HepG2 (cell line): ENCODE measurements around the gene CALY. TPM values are rescaled to one million over a fixed set of nuclear protein-coding genes. Genes with fewer than 3 reads are reported as not detected.

Experiments
- BRCA1 ChIP-seq: sonication (generic); formaldehyde crosslinking; IDR thresholded peaks from 2 replicates; pipeline ENCODE4 v1.4.0; 2020; ENCODE audit warnings: missing genetic modification reagents
- DZIP1 ChIP-seq: sonication (generic); formaldehyde crosslinking; IDR thresholded peaks from 2 replicates; pipeline ENCODE4 v1.5.0; 2020; ENCODE audit warnings: mild to moderate bottlenecking, missing genetic modification reagents
- FOXM1 ChIP-seq: sonication (generic); formaldehyde crosslinking; IDR thresholded peaks from 2 replicates; pipeline ENCODE4 v1.5.0; 2020; ENCODE audit warnings: missing genetic modification reagents
- HNRNPLL ChIP-seq: fragments of 200-400 bp; formaldehyde crosslinking; IDR thresholded peaks from 2 replicates; pipeline ENCODE4 v1.6.1; 2017; ENCODE audit warnings: mild to moderate bottlenecking, low read depth, low read length; ENCODE audit not compliant: poor library complexity, severe bottlenecking
- HOXA3 ChIP-seq: sonication (generic); formaldehyde crosslinking; IDR thresholded peaks from 2 replicates; pipeline ENCODE4 v1.5.0; 2020; ENCODE audit warnings: missing genetic modification reagents
- IRX3 ChIP-seq: sonication (generic); formaldehyde crosslinking; IDR thresholded peaks from 2 replicates; pipeline ENCODE4 v1.8.1; 2023; ENCODE audit warnings: mild to moderate bottlenecking, low read depth, missing genetic modification reagents, borderline replicate concordance
- MAZ ChIP-seq, 2 experiments: sonication (generic) in 1 of 2; formaldehyde crosslinking in 1 of 2; IDR thresholded peaks; 2 replicates each; pipeline versions ENCODE4 v1.5.0 to v1.6.1; 2012 to 2020; ENCODE audit warnings: low read depth in 2 of 2, mild to moderate bottlenecking in 2 of 2, borderline replicate concordance in 1 of 2, improper control_type of control experiment in 1 of 2, low read length in 1 of 2, missing genetic modification reagents in 1 of 2, moderate library complexity in 1 of 2
- MYNN ChIP-seq: sonication (generic); formaldehyde crosslinking; IDR thresholded peaks from 2 replicates; pipeline ENCODE4 v1.4.0; 2020; ENCODE audit warnings: mild to moderate bottlenecking, low read depth, missing genetic modification reagents
- SRSF9 ChIP-seq: fragments of 200-400 bp; formaldehyde crosslinking; IDR thresholded peaks from 2 replicates; pipeline ENCODE4 v1.6.1; 2018; ENCODE audit warnings: borderline replicate concordance, mild to moderate bottlenecking, low read depth, low read length; ENCODE audit not compliant: insufficient read depth, poor library complexity, severe bottlenecking
- ZC3H13 ChIP-seq: sonication (generic); formaldehyde crosslinking; IDR thresholded peaks from 2 replicates; pipeline ENCODE4 v1.8.1; 2023; ENCODE audit warnings: mild to moderate bottlenecking, missing genetic modification reagents, moderate library complexity
- ZFP90 ChIP-seq: sonication (generic); formaldehyde crosslinking; IDR thresholded peaks from 2 replicates; pipeline ENCODE4 v1.8.0; 2022; ENCODE audit warnings: missing genetic modification reagents, mild to moderate bottlenecking, inconsistent platforms, borderline replicate concordance
- ZNF20 ChIP-seq: sonication (generic); formaldehyde crosslinking; IDR thresholded peaks from 2 replicates; pipeline ENCODE4 v1.4.0; 2020; ENCODE audit warnings: mild to moderate bottlenecking, moderate library complexity, missing genetic modification reagents
- ZNF282 ChIP-seq: fragments of 450-650 bp; IDR thresholded peaks from 2 replicates; pipeline ENCODE4 v1.6.1; 2018; ENCODE audit not compliant: partially characterized antibody
- ZNF670 ChIP-seq: sonication (generic); formaldehyde crosslinking; IDR thresholded peaks from 2 replicates; pipeline ENCODE4 v1.8.0; 2022; ENCODE audit warnings: mild to moderate bottlenecking, missing genetic modification reagents, borderline replicate concordance
- polyA plus RNA-seq, 8 experiments: library from polyadenylated mRNA; depleted of rRNA in 3 of 8; stranded (reverse) in 7 of 8; unstranded in 1 of 8; fragments of >200 nt; fragmentation: Illumina TruSeq in 4 of 8; extraction: Trizol in 4 of 8; gene quantifications; 2 replicates each; pipeline versions ENCODE4 v1.2.1 to v1.2.3, GENCODE V29; 2011 to 2016; ENCODE audit warnings: low read depth in 4 of 8, missing spikeins in 1 of 8, mixed read lengths in 1 of 8; ENCODE audit not compliant: insufficient read depth in 1 of 8
- total RNA-seq, 5 experiments: library from RNA; depleted of rRNA; stranded (reverse); fragments of >200 nt; fragmentation: Illumina TruSeq; extraction: Trizol; gene quantifications; 2 replicates each; pipeline ENCODE4 v1.2.3, GENCODE V29; 2016; ENCODE audit warnings: low read depth in 1 of 5
- TF ChIP-seq, protein P1 (sequence below): sonication (generic); formaldehyde crosslinking; IDR thresholded peaks from 2 replicates; pipeline ENCODE4 v1.9.0; 2022; ENCODE audit warnings: missing genetic modification reagents, mild to moderate bottlenecking, borderline replicate concordance
- TF ChIP-seq, protein P2 (sequence below): sonication (generic); formaldehyde crosslinking; conservative IDR thresholded peaks from 2 replicates; pipeline ENCODE4 v1.8.0; 2022; ENCODE audit warnings: mild to moderate bottlenecking, moderate library complexity, missing genetic modification reagents
- TF ChIP-seq, protein P3 (sequence below): IDR thresholded peaks from 2 replicates; pipeline ENCODE4 v1.6.1; 2016; ENCODE audit warnings: missing compliant biosample characterization, missing genetic modification reagents, borderline replicate concordance

Gene CALY
- total and polyA plus RNA-seq, 2 of the 13 experiments (the other 11 are each of a cell fraction or from before 2014, with no cell fraction given): 0.08 TPM; not detected in 1

- TF ChIP-seq MYNN (CRISPR knock-in tag): no peak
- TF ChIP-seq IRX3 (CRISPR knock-in tag): peak; percentile 41; the same call in 1 of the 2 replicates
- TF ChIP-seq BRCA1 (CRISPR knock-in tag): no peak
- TF ChIP-seq, protein P1, sequence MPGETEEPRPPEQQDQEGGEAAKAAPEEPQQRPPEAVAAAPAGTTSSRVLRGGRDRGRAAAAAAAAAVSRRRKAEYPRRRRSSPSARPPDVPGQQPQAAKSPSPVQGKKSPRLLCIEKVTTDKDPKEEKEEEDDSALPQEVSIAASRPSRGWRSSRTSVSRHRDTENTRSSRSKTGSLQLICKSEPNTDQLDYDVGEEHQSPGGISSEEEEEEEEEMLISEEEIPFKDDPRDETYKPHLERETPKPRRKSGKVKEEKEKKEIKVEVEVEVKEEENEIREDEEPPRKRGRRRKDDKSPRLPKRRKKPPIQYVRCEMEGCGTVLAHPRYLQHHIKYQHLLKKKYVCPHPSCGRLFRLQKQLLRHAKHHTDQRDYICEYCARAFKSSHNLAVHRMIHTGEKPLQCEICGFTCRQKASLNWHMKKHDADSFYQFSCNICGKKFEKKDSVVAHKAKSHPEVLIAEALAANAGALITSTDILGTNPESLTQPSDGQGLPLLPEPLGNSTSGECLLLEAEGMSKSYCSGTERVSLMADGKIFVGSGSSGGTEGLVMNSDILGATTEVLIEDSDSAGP (CRISPR knock-in tag): peak; percentile 70; the same call in 1 of the 2 replicates
- peak; percentile 31 for TF ChIP-seq HNRNPLL
- TF ChIP-seq SRSF9: no peak
- TF ChIP-seq ZNF282: no peak
- no peak for TF ChIP-seq ZC3H13 (CRISPR knock-in tag)
- TF ChIP-seq, protein P2, sequence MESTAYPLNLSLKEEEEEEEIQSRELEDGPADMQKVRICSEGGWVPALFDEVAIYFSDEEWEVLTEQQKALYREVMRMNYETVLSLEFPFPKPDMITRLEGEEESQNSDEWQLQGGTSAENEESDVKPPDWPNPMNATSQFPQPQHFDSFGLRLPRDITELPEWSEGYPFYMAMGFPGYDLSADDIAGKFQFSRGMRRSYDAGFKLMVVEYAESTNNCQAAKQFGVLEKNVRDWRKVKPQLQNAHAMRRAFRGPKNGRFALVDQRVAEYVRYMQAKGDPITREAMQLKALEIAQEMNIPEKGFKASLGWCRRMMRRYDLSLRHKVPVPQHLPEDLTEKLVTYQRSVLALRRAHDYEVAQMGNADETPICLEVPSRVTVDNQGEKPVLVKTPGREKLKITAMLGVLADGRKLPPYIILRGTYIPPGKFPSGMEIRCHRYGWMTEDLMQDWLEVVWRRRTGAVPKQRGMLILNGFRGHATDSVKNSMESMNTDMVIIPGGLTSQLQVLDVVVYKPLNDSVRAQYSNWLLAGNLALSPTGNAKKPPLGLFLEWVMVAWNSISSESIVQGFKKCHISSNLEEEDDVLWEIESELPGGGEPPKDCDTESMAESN (CRISPR knock-in tag): 0 out of 2 replicates have a peak, but pooled peaks have one; percentile 36
- no peak for TF ChIP-seq FOXM1
- no peak for TF ChIP-seq ZNF20 (CRISPR knock-in tag)
- TF ChIP-seq ZNF670 (CRISPR knock-in tag): no peak; the same call in 1 of the 2 replicates
- TF ChIP-seq HOXA3 (CRISPR knock-in tag): peak; percentile 33; the same call in 1 of the 2 replicates
- TF ChIP-seq DZIP1 (CRISPR knock-in tag): no peak
- no peak; the same call in 1 of the 2 replicates for TF ChIP-seq ZFP90 (CRISPR knock-in tag)
- TF ChIP-seq MAZ (IDR thresholded peaks at IDR 0.05; ENCODE audit: borderline replicate concordance, low read depth, low read length): no peak
- peak; percentile 76 for TF ChIP-seq MAZ (CRISPR knock-in tag; IDR thresholded peaks at IDR 0.05; ENCODE audit: low read depth)
- TF ChIP-seq, protein P3, sequence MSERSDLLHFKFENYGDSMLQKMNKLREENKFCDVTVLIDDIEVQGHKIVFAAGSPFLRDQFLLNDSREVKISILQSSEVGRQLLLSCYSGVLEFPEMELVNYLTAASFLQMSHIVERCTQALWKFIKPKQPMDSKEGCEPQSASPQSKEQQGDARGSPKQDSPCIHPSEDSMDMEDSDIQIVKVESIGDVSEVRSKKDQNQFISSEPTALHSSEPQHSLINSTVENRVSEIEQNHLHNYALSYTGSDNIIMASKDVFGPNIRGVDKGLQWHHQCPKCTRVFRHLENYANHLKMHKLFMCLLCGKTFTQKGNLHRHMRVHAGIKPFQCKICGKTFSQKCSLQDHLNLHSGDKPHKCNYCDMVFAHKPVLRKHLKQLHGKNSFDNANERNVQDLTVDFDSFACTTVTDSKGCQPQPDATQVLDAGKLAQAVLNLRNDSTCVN (CRISPR knock-in tag): no peak
Measured at GRCh38 chr10:133357285-133358161, 20.8 kb upstream of the CALY start, which contains the start of gene FUOM (continued).
